HepG2 (cell line): ENCODE measurements around the gene FHIT. TPM values are rescaled to one million over a fixed set of nuclear protein-coding genes. Genes with fewer than 3 reads are reported as not detected.

Source experiments
- ATF2 ChIP-seq: sonication (generic); formaldehyde crosslinking; IDR thresholded peaks from 2 replicates; pipeline ENCODE4 v1.4.0; 2020; ENCODE audit warnings: missing genetic modification reagents
- CC2D1A ChIP-seq: sonication (generic); formaldehyde crosslinking; IDR thresholded peaks from 2 replicates; pipeline ENCODE4 v1.8.1; 2023; ENCODE audit warnings: mild to moderate bottlenecking, missing genetic modification reagents
- CENPX ChIP-seq: sonication (generic); formaldehyde crosslinking; IDR thresholded peaks from 2 replicates; pipeline ENCODE4 v1.9.0; 2021; ENCODE audit warnings: mild to moderate bottlenecking, missing genetic modification reagents, moderate library complexity
- FIP1L1 ChIP-seq: fragments of 200-400 bp; formaldehyde crosslinking; IDR thresholded peaks from 2 replicates; pipeline ENCODE4 v1.6.1; 2018; ENCODE audit warnings: low read depth, mild to moderate bottlenecking, low read length, moderate library complexity, borderline replicate concordance; ENCODE audit not compliant: insufficient read depth
- HMG20A ChIP-seq: IDR thresholded peaks from 2 replicates; pipeline ENCODE4 v1.6.1; 2016; ENCODE audit warnings: borderline replicate concordance
- MED13 ChIP-seq: sonication (generic); formaldehyde crosslinking; IDR thresholded peaks from 2 replicates; pipeline ENCODE4 v1.5.0; 2020; ENCODE audit warnings: missing genetic modification reagents
- NFYB ChIP-seq: sonication (generic); formaldehyde crosslinking; IDR thresholded peaks from 2 replicates; pipeline ENCODE4 v1.4.0; 2020; ENCODE audit warnings: missing genetic modification reagents
- PLRG1 ChIP-seq: fragments of 450-650 bp; conservative IDR thresholded peaks from 2 replicates; pipeline ENCODE4 v1.6.1; 2016
- PPARG ChIP-seq: conservative IDR thresholded peaks from 2 replicates; pipeline ENCODE4 v1.6.1; 2016; ENCODE audit warnings: missing biosample characterization, missing genetic modification reagents
- RFX5 ChIP-seq: IDR thresholded peaks from 2 replicates; pipeline ENCODE4 v1.6.1; 2011; ENCODE audit warnings: low read depth, low read length, improper control_type of control experiment
- SAP130 ChIP-seq: IDR thresholded peaks from 2 replicates; pipeline ENCODE4 v1.6.1; 2016; ENCODE audit warnings: low read depth
- SRSF1 ChIP-seq: fragments of 200-400 bp; formaldehyde crosslinking; optimal IDR thresholded peaks from 2 replicates; pipeline ENCODE3; 2017; ENCODE audit warnings: mild to moderate bottlenecking, low read depth, low read length, moderate library complexity
- TBX2 ChIP-seq: sonication (generic); formaldehyde crosslinking; IDR thresholded peaks from 2 replicates; pipeline ENCODE4 v1.5.0; 2020; ENCODE audit warnings: missing genetic modification reagents, mild to moderate bottlenecking, borderline replicate concordance
- TOE1 ChIP-seq: sonication (generic); formaldehyde crosslinking; IDR thresholded peaks from 2 replicates; pipeline ENCODE4 v1.4.0; 2020; ENCODE audit warnings: mild to moderate bottlenecking, missing genetic modification reagents
- ZBTB1 ChIP-seq: sonication (generic); formaldehyde crosslinking; IDR thresholded peaks from 2 replicates; pipeline ENCODE4 v1.4.0; 2020; ENCODE audit warnings: missing genetic modification reagents, borderline replicate concordance
- ZNF10 ChIP-seq: sonication (generic); formaldehyde crosslinking; IDR thresholded peaks from 2 replicates; pipeline ENCODE4 v1.4.0; 2020; ENCODE audit warnings: mild to moderate bottlenecking, low read depth, missing genetic modification reagents, borderline replicate concordance
- ZNF225 ChIP-seq: sonication (generic); formaldehyde crosslinking; IDR thresholded peaks from 2 replicates; pipeline ENCODE4 v1.4.0; 2020; ENCODE audit warnings: mild to moderate bottlenecking, missing genetic modification reagents
- polyA plus RNA-seq, 8 experiments: library from polyadenylated mRNA; depleted of rRNA in 3 of 8; stranded (reverse) in 7 of 8; unstranded in 1 of 8; fragments of >200 nt; fragmentation: Illumina TruSeq in 4 of 8; extraction: Trizol in 4 of 8; gene quantifications; 2 replicates each; pipeline versions ENCODE4 v1.2.1 to v1.2.3, GENCODE V29; 2011 to 2016; ENCODE audit warnings: low read depth in 4 of 8, missing spikeins in 1 of 8, mixed read lengths in 1 of 8; ENCODE audit not compliant: insufficient read depth in 1 of 8
- total RNA-seq, 5 experiments: library from RNA; depleted of rRNA; stranded (reverse); fragments of >200 nt; fragmentation: Illumina TruSeq; extraction: Trizol; gene quantifications; 2 replicates each; pipeline ENCODE4 v1.2.3, GENCODE V29; 2016; ENCODE audit warnings: low read depth in 1 of 5
- TF ChIP-seq, protein P1 (sequence below), 2 experiments: sonication (generic) in 1 of 2; formaldehyde crosslinking in 1 of 2; IDR thresholded peaks; 2 replicates each; pipeline versions ENCODE4 v1.6.1 to v1.9.0; 2014 to 2022; ENCODE audit warnings: antibody characterized with exemption in 1 of 2, borderline replicate concordance in 1 of 2, inconsistent platforms in 1 of 2, low read depth in 1 of 2, missing genetic modification reagents in 1 of 2
- TF ChIP-seq, protein P2 (sequence below): sonication (generic); formaldehyde crosslinking; IDR thresholded peaks from 2 replicates; pipeline ENCODE4 v1.4.0; 2020; ENCODE audit warnings: missing genetic modification reagents

Gene FHIT
- total and polyA plus RNA-seq, 2 of the 13 experiments (the other 11 are each of a cell fraction or from before 2014, with no cell fraction given): 4.0 to 4.6 TPM

DNA sequence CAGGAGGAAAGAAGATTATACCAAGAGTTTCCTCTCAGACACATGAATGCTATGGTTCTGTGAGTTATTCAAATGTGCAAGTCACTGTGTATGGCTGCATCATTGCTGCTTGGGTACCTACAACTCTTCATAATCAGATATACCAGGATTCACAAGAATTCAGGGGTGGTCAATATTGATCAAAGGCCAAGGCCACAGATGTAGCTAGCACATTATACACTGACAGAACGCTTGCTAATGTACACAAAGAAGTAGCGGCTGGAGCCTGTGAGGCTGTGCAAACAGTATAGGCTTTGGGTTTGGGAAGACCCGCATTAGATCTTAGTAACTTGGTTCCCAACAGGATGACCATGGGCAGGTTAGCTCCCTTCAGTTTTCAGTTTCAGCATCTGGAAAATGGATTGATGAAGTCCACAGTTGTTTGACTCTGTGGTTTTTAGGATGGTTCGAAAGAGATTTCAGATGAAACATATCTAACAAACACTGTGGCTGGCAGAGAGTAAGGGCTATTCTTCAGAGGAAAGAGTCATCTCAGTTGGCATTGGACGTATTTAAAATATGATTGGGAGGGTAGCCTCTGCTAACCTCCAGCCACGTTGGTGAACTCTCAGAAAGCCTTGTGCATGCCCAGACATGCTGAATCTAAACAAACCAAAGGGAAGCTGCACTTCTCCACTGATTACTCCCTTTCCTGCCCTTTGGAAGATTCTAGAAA is 1452.7 kb downstream of the FHIT start (continued):
- TF ChIP-seq ZNF10 (CRISPR knock-in tag) (no peak), ATF2 (peak; percentile 73; the same call in 1 of the 2 replicates), TOE1 (no peak), MED13 (CRISPR knock-in tag) (no peak), NFYB (CRISPR knock-in tag) (no peak), PPARG (CRISPR knock-in tag) (0 out of 2 replicates have a peak, but pooled peaks have one; percentile 34), PLRG1 (no peak), CC2D1A (CRISPR knock-in tag) (no peak), TBX2 (CRISPR knock-in tag) (peak; percentile 82), FIP1L1 (no peak), SAP130 (CRISPR knock-in tag) (peak; percentile 39), ZBTB1 (no peak), HMG20A (CRISPR knock-in tag) (peak; percentile 89), CENPX (no peak), RFX5 (no peak), SRSF1 (no peak), ZNF225 (CRISPR knock-in tag) (no peak)
- TF ChIP-seq, protein P1, sequence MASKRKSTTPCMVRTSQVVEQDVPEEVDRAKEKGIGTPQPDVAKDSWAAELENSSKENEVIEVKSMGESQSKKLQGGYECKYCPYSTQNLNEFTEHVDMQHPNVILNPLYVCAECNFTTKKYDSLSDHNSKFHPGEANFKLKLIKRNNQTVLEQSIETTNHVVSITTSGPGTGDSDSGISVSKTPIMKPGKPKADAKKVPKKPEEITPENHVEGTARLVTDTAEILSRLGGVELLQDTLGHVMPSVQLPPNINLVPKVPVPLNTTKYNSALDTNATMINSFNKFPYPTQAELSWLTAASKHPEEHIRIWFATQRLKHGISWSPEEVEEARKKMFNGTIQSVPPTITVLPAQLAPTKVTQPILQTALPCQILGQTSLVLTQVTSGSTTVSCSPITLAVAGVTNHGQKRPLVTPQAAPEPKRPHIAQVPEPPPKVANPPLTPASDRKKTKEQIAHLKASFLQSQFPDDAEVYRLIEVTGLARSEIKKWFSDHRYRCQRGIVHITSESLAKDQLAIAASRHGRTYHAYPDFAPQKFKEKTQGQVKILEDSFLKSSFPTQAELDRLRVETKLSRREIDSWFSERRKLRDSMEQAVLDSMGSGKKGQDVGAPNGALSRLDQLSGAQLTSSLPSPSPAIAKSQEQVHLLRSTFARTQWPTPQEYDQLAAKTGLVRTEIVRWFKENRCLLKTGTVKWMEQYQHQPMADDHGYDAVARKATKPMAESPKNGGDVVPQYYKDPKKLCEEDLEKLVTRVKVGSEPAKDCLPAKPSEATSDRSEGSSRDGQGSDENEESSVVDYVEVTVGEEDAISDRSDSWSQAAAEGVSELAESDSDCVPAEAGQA (IDR thresholded peaks at IDR 0.05; ENCODE audit: low read depth): no peak
- TF ChIP-seq, protein P1 (CRISPR knock-in tag; IDR thresholded peaks at IDR 0.05; ENCODE audit: borderline replicate concordance): no peak
- TF ChIP-seq, protein P2, sequence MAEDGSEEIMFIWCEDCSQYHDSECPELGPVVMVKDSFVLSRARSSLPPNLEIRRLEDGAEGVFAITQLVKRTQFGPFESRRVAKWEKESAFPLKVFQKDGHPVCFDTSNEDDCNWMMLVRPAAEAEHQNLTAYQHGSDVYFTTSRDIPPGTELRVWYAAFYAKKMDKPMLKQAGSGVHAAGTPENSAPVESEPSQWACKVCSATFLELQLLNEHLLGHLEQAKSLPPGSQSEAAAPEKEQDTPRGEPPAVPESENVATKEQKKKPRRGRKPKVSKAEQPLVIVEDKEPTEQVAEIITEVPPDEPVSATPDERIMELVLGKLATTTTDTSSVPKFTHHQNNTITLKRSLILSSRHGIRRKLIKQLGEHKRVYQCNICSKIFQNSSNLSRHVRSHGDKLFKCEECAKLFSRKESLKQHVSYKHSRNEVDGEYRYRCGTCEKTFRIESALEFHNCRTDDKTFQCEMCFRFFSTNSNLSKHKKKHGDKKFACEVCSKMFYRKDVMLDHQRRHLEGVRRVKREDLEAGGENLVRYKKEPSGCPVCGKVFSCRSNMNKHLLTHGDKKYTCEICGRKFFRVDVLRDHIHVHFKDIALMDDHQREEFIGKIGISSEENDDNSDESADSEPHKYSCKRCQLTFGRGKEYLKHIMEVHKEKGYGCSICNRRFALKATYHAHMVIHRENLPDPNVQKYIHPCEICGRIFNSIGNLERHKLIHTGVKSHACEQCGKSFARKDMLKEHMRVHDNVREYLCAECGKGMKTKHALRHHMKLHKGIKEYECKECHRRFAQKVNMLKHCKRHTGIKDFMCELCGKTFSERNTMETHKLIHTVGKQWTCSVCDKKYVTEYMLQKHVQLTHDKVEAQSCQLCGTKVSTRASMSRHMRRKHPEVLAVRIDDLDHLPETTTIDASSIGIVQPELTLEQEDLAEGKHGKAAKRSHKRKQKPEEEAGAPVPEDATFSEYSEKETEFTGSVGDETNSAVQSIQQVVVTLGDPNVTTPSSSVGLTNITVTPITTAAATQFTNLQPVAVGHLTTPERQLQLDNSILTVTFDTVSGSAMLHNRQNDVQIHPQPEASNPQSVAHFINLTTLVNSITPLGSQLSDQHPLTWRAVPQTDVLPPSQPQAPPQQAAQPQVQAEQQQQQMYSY: no peak
